HG03575 (cell line): ENCODE results near the gene SHC4.
"Not testable (repeated sequence)": the region's sequence is repeated elsewhere in the genome, so short reads cannot be mapped to it uniquely, and the experiment has no call there.

ENCODE experiments used
- ATAC-seq: cut with Tn5 transposase; IDR thresholded peaks from one replicate; pipeline ENCODE4 v1.9.1; 2021; ENCODE audit not compliant: unreplicated experiment, insufficient number of reproducible peaks, low FRiP score; ENCODE audit errors: extremely low read depth

Gene SHC4

DNA sequence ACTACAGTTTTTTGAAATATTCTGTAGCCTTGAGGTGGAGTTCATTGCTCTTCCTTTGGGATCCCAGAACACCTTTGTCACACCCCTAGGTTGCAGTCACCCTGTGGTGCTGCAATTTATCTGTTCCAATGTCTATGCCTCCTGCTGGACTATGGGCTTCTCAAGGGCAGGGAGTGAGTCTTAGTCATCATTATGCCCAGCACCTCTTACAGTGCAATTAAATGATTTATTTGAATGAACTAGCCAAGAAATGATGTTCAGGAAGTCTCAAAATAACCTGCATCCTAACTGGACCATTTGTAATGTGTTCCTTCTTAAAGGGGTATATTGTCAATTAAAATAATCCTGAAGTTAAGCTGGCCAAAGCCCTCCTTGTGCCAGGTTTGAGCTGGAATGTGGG is 28.5 kb downstream of the SHC4 start:
- no peak for ATAC-seq

DNA sequence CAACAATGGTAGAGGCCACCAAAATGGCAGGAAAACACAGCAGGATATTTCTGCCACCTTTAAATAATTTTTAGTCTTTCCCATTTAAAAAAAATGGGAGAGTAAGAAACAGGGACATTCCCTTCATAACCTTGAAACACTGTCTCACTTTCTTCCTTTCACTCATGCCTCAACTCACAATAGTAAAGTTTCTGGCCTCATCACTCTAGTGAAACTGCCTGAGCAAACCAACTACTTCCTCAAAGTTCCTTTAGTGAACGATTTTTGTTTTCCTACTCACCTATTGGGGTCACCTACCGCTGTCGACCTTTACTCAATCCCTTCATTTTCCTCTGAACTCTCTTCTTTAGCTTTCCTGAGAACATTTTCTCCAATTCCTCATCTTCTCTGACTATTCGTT is 33.0 kb downstream of the SHC4 start:
- no peak for ATAC-seq

DNA sequence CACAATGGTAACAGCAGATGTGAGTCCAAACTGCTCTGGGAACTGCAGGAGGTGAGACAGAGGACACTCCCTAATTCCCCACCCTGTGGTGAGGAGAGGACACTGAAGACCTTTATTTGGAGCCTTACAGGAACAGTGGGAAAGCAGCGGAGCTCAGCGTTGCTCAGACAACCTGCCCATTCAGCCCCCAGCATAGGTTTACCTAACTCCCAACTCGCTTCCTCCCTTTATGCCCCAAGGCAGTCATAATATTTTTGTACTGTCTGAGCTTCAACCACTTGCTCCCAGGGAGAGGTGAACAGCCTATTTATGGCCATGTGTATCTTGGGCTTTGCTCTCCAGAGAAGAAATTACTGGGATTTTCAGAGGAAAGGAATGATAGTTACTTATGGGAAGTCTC is 34.1 kb downstream of the SHC4 start:
- no peak for ATAC-seq

DNA sequence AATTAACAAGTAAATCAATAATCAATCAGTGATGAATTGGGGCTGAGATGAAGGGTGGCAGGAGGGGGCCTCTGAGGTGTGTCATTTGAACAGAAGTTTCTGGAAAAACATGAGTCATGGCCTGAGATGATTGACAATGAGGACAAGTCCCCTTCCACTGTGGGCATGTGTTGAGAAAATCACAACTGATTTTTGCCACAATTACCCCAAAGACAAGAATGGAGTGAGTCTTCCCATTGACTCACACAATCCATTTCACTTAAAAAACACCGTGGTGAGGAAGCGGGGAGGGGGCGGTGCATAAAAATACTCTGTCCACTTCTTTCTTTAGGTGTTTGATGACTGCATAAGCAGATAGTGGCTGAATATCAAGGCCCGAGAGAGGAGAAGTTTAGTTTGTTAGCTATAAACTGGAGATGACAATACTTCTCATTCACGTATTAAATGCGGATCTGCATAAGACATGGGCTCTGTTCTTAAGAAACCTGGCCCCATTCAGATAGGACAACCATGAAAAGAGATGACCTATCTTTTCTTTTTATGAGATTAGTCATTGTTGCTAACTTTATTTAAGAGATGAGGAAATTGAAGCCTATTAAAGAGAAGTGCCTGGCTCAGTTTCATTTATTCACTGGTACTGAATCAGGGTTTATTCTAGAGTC is 34.7 kb downstream of the SHC4 start:
- no peak for ATAC-seq

DNA sequence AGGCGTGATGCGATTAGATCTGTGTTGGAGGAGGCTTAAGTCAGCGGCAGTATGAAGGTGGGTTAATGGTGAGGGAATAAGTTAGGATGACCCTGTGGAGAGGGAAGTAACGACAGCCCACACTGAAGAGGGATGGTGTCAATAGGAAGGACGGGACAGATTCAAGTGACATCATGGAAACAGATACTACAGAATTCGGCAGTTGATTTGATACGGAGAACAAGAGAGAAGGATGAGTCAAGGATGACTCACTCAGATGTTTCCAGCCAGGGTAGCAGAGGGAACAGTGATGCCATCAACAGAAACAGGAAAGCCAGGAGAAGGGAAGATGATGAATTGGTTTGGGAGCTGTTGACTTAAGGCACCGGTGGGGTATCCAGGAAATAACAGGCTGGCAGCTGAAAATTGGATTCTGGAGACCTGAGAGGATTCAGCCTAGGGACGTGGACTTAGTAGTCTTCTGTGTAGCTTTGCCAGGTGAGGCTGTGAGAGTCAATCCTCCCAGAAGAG is 38.0 kb downstream of the SHC4 start:
- no peak for ATAC-seq

DNA sequence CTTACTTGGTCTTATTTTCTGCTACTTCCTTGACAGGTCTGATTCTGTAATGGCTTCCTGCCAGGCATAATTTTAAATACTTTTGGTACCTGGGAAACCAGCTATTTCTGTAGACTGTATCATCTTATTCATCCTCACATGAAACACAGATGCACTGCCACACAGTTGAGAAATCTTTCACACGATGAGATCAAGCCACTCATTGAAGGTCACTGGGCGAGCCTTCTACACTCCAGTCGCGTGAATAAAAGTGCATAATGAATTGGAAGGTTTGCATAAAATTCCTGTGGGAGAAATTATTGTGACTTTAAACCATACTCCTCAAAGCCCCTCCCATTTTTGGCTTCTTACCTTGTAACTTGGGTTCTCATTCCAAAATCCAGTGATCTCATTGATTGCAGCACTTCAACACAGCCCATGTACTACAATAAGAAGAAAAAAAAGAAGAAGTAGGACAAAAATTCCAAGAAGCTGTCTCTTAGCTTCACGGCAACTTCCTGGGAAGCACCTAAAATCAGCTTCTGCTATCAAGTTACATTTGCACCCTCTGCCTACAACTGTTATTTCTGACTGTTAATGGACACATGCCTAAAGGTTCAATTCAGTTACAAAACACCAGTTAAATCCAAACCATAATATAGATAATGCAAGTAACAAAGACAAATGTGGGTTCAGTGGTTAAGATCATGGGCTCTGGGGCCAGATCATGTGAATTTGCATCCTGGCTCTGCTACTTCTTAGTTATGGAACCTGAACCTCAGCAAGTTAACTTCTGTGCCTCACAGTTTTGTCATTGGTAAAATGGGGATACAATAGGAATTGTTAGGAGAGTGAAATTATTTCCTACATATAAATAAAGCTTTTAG is 39.0 kb downstream of the SHC4 start:
- no peak for ATAC-seq

DNA sequence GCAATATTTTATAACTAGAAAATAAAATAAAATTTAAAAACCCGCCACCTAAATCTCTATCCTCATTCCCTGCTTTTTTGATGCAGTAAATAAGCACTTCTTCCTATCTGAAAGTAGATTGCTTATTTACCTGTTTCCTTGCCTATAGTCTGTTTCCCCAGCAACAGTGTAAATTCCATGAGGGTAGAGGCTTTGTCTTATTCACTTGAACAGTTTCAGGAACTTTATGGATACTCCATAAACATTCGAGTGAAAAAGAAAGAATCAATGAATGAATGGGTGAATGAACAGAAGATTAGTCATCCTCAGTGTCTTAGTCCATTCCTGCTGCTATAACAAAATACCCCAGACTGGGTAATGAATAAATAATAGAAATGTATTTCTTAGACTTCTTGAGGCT is 41.7 kb downstream of the SHC4 start:
- no peak for ATAC-seq

DNA sequence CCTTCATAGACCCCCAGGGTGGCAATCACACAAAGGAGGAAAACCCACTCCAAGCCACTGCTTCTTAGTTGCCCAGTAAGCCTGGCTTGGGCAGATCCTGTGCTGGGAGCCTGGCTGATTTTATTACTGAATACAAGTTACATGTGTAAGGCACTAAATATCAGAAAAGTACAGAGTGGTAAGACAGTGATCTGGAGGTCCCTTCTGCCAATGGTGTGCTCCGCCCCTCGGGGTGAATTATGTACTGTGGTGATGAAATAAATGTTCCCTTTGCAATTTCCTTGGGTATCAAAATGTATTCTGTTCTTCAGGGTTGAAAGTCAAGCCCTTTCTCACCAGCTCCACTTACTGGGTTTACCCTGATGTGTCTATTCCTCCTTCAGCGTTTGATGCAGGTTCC is 47.0 kb downstream of the SHC4 start:
- no peak for ATAC-seq

DNA sequence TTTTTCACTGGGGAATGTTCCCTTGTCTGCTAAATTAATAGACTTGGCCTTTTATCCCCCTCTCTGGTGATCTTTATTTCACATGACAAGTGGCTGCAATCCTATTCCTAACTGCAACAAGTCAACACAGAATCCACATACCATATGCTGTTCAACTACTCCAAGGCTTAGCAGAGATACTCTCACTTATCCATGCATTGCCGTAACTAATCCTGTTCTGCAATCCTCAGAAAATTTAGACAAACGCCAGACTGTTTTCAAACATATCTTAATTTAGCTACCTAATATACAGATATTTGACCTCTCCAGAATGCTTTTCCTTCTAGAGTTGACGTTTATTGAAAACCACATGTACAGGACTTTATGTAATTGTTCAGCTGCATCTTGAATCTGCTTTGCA is 47.9 kb downstream of the SHC4 start:
- no peak for ATAC-seq

DNA sequence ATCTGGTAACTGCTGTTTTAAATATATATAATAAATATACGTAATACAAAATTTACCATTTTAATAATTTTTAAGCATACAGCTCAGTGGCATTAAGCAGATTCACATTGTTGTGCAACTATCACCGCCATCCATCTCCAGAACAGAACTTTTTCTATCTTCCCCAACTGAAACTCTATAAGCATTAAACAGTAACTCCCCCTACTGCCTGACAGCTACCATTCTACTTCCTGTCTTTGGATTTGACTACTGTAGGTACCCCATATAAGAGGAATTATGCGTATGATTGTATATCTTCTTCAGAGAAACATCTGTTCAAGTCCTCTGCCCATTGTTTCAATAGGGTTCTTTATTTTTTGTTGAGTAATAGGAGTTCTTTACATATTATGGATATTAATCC is 49.0 kb downstream of the SHC4 start:
- ATAC-seq: no peak

DNA sequence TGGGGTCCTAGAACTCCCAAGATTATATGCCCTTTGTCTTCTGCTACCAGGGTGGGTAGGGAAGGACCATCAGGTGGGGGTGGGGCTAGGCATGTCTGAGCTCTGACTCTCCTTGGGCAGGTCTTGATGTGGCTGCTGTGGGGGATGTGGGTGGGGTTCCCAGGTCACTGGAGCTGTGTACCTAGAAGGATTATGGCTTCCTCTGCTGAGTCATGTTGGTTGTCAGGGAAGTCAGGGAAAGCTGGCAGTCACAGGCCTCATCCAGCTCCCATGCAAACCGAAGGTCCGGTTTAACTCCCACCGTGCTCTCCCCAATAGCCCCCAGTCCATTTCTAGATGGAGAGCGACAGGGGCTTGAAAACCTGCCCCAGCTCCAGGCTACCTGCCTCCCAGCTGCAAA is 50.6 kb downstream of the SHC4 start:
- no peak for ATAC-seq

DNA sequence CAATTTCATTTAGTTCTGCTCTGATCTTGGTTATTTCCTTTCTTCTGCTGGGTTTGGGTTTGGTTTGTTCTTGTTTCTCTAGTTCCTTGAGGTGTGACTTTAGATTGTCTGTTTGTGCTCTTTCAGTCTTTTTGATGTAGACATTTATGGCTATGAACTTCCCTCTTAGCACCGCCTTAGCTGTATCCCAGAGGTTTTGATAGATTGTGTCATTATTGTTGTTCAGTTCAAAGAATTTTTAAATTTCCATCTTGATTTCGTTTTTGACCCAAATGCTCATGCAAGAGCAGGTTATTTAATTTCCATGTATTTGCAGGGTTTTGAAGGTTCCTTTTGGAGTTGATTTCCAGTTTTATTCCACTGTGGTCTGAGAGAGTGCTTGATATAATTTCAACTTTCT is 53.2 kb downstream of the SHC4 start:
- ATAC-seq: not testable (repeated sequence)

DNA sequence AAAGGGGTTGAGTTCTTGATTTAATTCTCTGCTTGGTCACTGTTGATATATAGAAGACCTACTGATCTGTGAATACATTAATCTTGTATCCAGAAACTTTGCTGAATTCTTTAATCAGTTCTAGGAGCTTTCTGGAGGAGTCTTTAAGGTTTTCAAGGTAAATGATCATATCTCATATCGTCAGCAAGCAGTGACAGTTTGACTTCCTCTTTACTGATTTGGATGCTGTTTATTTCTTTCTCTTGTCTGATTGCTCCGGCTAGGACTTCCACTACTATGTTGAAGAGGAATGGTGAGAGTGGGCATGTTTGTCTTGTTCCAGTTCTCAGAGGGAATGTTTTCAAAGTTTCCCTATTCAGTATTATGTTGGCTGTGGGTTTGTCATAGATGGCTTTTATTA is 54.4 kb downstream of the SHC4 start:
- not testable (repeated sequence) for ATAC-seq

DNA sequence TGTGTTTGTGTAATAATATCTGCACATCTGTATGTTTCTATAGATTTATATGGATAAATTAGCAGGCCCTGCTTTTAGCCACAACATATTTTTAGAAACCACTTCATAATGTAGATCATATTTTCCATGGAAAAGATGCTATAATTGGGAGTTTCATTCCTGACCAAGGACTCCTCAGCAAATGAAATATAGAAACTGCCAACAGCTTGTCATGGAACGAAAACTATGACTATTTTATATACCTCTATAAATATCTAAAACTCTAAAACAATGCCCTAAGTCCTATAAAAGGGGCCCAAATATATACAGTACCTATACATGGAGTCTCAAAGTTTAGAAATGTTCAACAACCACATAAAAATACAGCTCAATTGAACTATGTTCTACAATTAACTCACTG is 57.9 kb downstream of the SHC4 start:
- ATAC-seq: no peak

DNA sequence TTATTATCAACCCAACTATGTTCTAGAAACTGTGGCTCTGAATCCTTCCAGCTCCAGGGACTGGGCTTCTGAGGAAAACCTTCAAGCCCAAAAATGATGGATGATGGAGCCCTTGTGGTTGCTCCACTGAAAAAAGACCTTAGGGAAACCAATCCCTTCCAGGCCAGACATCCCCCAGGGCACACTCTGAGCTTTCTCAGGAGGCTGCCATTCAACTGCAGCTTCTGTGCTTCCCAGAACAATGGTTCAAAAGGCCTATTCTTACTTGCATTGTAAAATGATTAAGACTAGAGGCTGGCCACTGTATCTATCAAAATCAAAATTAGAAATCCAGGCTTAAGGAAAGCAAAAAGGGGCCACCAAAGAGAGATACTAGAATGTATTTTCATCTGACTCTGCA is 58.5 kb downstream of the SHC4 start:
- no peak for ATAC-seq

DNA sequence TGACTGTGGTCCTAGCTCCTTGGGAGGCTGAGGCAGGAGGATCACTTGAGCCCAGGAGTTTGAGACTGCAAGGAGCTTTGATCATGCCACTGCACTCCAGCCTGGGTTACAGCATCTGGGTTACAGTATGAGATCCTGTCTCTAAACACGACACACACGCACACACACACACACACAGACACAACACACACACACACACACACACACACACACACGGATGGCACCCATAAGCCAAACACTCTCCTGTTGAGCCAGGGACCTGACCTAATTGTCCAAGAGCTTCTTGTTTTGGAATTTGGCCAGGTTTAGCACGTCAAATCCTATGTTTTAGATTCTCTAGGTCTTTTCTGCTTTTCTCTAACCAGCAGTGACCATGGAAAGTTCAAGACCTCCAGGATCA is 59.0 kb downstream of the SHC4 start:
- no peak for ATAC-seq

DNA sequence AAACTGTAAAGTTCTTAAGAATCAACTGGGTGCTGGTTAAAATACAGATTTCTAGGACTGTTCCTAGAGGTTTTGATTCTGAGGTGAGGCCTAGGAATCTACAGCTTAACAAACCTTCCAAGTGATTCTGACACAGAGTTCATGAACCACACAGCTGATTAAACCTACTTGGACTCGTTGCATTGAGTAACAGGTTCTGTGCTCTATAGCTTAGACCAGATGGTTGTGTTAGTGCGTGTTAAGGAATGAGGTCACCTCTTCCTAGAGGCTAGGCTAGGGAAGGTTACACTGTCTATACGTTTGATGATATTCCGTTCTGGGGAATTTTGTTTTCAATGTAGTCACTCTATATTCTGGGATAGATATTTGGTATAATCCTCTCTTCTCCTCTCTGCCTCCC is 63.9 kb downstream of the SHC4 start:
- no peak for ATAC-seq

DNA sequence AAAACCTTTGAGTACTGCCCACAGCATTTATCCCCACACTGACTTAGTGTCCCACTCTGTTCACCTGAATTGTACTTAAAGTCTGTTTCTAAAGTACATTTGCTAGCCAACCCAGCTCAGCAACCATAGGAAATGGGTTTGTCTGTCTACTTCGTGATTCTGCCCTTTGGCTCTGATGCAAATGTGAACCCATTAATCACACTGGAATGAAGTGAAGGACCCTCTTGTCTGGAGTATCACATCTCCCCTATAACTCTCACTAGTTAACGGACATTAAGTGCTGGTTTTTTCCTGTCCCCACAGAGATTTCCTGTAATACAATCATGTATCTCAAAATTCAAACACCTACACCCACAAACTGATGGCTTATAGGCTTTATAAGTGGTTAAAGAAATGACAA is 65.3 kb downstream of the SHC4 start:
- ATAC-seq: no peak

DNA sequence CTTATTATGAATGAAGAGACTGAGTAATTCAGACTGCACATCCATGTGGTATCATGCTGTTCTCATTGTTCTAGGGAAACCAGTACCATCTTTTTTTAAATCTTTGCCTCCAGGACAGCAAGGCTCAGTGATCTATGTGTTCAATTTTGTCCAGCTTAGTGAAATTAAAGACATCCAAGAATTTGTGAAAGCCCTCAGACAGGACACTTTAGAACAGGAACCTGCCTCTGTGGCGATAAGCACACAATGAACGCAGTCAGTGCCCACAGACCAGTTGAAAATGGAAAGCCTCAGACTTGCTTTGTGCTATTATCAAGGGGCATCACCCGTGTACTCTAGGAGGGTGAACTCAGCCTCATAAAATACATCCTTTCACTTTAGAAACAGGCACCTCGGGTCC is 65.7 kb downstream of the SHC4 start:
- ATAC-seq: no peak
